CD4-positive, alpha-beta T cell treated with Interleukin-15 for 1 hour (primary cell): ENCODE results near the gene DAZAP1.
"Not testable (repeated sequence)": the region's sequence is repeated elsewhere in the genome, so short reads cannot be mapped to it uniquely, and the experiment has no call there.

Experiments used
- DNase-seq: peaks from one replicate; pipeline ENCODE4 v3.0.0-alpha.2; 2020

Gene DAZAP1

GRCh38 chr19:1474765-1475351 lies 67.5 kb downstream of the DAZAP1 start:
- DNase-seq: no peak

DNA sequence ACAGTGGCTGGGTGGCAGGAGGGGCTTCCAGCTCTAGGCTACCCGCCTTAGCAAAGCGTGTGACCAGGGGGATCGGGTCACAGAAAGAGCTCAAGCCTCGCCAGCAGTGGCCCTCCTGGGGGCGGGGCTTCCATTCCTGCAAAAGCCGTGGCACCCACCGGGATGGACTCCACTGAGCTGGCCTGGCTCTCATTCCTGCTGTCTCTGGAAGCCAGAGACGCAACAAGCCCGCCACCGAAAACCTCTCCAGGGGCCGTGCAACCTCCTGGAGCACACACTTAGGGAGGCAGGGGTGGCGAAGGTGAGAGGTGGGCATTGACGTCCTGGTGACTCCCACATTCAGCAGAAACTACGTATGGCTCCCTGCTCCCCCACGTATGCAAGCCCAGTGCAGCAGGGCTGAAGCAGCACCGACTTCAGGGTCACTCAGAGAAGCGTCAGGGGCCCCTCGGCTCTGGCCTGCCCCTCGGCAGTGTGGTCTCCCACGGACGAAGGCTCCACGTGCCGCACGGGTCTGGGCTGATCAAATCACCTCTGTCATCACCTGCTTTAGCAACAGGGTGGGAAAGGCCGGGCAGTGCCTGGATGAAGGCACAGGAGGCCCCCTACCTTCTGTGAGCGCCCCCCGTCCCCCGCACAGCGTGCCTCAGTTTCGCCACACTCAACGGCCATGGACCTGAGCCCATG lies 68.5 kb downstream of the DAZAP1 start:
- DNase-seq: no peak

GRCh38 chr19:1477056-1477455 lies 69.7 kb downstream of the DAZAP1 start:
- DNase-seq: not testable (repeated sequence)

GRCh38 chr19:1478934-1479707 lies 71.7 kb downstream of the DAZAP1 start, which contains the start of gene C19orf25:
TSS of gene C19orf25 (minus strand) at chr19:1479215. CDS start at chr19:1478903, 312 bp downstream.
- peak; percentile 93 for DNase-seq

DNA sequence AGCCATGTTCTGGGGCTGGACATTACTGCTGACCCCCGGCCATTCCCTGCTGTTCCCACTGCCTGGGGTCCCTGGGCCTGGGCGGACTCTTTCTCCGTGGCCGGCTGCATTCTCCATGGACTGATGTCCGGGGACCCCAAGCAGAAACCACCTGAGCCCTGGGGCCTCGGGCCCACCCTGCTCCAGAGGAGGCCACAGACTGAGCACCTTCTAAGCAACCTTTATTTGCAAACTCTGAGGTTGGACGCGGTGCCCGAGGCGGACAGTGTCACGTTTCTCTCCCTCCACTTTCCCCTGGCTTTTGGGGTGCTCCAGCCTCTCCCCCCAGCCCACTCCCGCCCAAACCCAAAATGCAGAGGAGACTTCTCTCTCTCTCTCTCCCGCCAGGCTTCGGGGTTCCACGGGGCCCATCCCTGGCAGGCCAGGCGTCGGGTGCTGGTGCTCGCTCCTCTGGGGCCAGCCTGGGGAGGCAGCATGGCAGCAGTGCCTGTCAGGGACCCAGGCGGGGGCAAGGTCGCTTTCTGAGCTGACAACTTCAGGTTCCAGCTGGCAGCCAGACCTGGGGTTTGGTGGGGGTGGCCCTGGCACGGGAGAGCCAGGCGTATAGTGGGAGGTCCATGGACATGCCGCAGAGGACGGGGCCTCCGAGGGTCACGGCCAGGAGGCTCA lies 74.0 kb downstream of the DAZAP1 start:
- no peak for DNase-seq

DNA sequence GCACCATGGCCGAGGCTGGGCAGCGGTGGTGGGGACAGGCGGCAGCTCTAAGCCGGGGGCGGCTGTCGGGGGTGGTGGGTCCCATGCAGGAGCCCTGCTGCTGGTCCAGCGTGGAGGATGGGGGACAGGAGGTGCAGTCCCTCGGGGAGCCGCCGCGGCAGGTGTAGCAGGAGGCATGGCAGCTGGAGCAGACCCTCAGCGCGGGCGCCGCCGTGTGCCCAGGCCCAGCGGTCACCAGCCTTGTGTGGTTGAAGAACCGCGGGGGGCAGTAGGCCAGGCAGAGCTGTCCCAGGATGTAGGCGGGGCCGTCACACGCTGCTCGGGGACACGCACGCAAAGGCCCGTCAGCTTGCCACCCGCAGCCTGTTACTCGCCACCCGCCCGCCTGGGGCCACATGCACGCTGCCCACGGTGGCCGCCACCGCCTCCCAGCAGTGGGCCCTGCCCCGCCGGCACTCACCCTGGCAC lies 74.5 kb downstream of the DAZAP1 start:
- DNase-seq: no peak

DNA sequence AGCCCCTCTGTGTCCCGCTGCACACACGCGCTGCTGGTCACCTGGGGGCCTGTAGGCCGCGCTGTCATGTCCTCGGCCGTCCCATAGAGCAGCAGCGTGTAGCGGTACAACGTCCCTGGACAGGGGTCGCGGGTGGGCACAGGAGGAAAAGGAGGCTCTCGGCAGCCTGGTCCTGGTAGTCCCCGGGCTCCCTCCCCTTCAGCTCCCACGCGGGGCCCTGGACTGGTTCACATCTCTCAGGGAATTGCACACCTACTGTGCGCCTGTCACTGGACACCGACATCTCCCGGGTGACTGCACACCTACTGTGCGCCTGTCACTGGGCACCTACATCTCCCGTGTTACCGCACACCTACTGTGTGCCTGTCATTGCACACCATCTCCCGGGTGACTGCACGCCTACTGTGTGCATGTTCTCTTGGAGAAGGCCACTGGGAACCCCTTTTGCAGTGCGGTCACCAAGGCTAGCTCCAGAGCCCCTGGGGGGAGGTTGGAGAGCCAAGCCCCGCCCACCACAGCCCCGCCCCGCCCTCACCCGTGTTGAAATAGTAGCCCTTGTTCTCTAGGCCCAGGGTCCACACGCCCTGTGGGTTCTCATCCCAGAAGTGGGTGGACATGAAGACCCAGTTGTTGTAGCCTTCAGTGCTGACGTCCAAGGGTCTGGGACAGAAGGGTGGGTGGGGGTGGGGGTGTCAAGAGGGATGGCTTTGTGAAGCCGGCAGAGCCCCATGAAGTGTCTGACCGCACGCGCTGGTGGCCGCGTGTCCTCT lies 75.2 kb downstream of the DAZAP1 start:
- no peak for DNase-seq

DNA sequence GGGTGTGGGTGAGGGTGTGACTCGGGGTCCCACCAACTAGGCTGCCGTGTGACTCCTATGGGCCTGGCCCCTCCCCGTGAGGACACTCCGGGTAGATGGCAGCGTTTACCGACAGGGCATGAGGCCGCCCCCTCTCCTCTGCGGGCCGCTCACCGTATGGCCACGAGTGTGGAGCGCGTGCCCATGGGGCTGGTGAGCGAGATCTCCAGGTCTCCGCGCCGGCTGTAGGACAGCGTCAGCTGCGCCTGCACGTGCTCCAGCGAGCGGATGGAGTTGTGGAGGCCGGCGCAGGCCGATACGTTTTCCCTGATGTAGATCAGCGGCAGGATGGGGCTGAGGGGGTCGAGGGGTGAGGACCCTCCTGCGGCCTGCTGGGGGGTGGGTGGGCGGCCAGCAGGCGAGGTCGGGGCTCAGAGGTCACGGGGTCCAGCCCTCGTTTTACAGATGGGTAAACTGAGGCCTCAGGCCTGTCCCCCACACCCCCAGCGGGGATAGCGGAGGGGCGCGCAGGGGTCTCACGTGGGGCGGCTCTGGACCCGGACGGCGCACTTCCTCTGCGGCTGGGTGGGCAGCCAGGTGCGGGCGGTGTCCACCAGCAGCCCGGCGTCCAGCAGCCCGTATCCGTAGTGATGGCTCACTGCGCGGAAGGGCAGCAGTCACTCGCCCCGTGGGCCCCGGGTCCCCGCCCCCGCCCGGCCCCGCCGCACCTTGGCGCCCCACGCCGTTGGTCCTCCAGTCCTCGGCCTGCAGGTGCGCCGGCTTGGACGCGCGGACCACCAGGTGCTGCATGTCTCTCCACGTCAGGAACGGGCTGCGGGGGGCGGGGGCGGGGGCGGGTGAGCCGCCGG lies 76.0 kb downstream of the DAZAP1 start:
- DNase-seq: no peak

DNA sequence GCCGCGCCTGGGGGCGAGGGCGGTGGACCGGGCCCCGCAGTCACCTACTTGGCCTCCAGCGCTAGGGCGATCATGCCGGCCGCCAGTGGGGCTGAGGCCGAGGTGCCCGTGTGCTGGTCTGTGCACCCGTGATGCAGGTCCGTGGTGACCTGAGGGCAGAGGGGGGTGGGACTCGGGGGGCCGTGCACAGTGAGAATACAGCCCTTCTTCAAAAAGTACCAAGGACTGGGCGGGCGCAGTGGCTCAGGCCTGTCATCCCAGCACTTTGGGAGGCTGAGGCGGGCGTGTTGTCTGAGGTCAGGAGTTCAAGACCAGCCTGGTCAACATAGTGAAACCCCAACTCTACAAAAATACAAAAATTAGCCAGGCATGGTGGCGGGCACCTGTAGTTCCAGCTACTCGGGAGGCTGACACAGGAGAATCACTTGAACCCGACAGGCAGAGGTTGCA lies 76.6 kb downstream of the DAZAP1 start:
- no peak for DNase-seq
